DND-41 (cell line): Measurements from ENCODE around the gene CDH12.

Source experiments
- CTCF ChIP-seq: IDR thresholded peaks from 2 replicates; pipeline ENCODE4 v1.5.1; 2012; ENCODE audit warnings: borderline replicate concordance, low read length, moderate library complexity, mild to moderate bottlenecking; ENCODE audit not compliant: poor library complexity, severe bottlenecking; ENCODE audit errors: extremely low read depth
- EZH2 ChIP-seq: IDR thresholded peaks from 3 replicates; pipeline ENCODE4 v1.6.1; 2012; ENCODE audit warnings: borderline replicate concordance, low read depth, mild to moderate bottlenecking, moderate library complexity, low read length, inconsistent platforms; ENCODE audit not compliant: severe bottlenecking

GRCh38 chr5:22431840-22432239 lies 421.3 kb downstream of the CDH12 start:
- TF ChIP-seq CTCF (no peak), EZH2 (no peak)
